Ascending aorta (tissue), 2 donors: ENCODE results near the gene CACNA1G. TPM values are rescaled to one million over a fixed set of nuclear protein-coding genes. Genes with fewer than 3 reads are reported as not detected.

Source experiments
- DNase-seq, 2 donors: peaks; one replicate each; pipeline ENCODE4 v3.0.0-alpha.2; 2019; ENCODE audit warnings: low spot score in 2 of 2
- H3K27ac ChIP-seq, 2 donors: fragments of 200-600 bp; sonication (generic); one replicate each; pipeline ENCODE4 v1.5.1; 2016 to 2017; ENCODE audit warnings: mild to moderate bottlenecking in 1 of 2
- H3K27me3 ChIP-seq: fragments of 200-600 bp; sonication (generic); one replicate; pipeline ENCODE4 v1.5.1; 2017
- H3K36me3 ChIP-seq, 2 donors: fragments of 200-600 bp; sonication (generic); one replicate each; pipeline ENCODE4 v1.5.1; 2016
- H3K4me1 ChIP-seq, 2 donors: fragments of 200-600 bp; sonication (generic); one replicate each; pipeline ENCODE4 v1.5.1; 2016 to 2017; ENCODE audit warnings: mild to moderate bottlenecking in 1 of 2
- H3K4me3 ChIP-seq, 2 donors: fragments of 200-600 bp; sonication (generic); one replicate each; pipeline ENCODE4 v1.5.1; 2016 to 2017; ENCODE audit warnings: mild to moderate bottlenecking in 1 of 2
- H3K9me3 ChIP-seq, 2 donors: fragments of 200-600 bp; sonication (generic); one replicate each; pipeline ENCODE4 v1.5.1; 2016
- CTCF ChIP-seq, 3 experiments: fragments of 200-600 bp in 2 of 3; fragments of 450-650 bp in 1 of 3; sonication (generic) in 2 of 3; IDR thresholded peaks; one replicate each; pipeline ENCODE4 v1.5.1; 2016 to 2019; ENCODE audit warnings: antibody characterized with exemption in 3 of 3, mild to moderate bottlenecking in 1 of 3, moderate library complexity in 1 of 3
- intact Hi-C: fragments of 100-400 bp; cut with DNase I; formaldehyde crosslinking; loops from one replicate; pipeline ENCODE4 v1.15.1; 2023
- total RNA-seq: library from RNA; depleted of rRNA; stranded (reverse); fragments of >200 nt; gene quantifications from one replicate; pipeline ENCODE4 v1.1.0, GENCODE V29; 2016

Gene CACNA1G
- total RNA-seq, 1 donor from 2014 or later, result 1.2 TPM

GRCh38 chr17:50634224-50634914, 73.9 kb downstream of the CACNA1G start, which contains the start of gene ABCC3:
TSS of gene ABCC3 (plus strand) at chr17:50634881. CDS start at chr17:50634937, 56 bp downstream.
- H3K27me3 ChIP-seq, result no peaks in the 10 kb centered on the region
- intact Hi-C loops, result loop anchor here (5.0 kb wide), 1 partner anchor 72 kb away; the partner anchor contains the start of gene CACNA1G

DNA sequence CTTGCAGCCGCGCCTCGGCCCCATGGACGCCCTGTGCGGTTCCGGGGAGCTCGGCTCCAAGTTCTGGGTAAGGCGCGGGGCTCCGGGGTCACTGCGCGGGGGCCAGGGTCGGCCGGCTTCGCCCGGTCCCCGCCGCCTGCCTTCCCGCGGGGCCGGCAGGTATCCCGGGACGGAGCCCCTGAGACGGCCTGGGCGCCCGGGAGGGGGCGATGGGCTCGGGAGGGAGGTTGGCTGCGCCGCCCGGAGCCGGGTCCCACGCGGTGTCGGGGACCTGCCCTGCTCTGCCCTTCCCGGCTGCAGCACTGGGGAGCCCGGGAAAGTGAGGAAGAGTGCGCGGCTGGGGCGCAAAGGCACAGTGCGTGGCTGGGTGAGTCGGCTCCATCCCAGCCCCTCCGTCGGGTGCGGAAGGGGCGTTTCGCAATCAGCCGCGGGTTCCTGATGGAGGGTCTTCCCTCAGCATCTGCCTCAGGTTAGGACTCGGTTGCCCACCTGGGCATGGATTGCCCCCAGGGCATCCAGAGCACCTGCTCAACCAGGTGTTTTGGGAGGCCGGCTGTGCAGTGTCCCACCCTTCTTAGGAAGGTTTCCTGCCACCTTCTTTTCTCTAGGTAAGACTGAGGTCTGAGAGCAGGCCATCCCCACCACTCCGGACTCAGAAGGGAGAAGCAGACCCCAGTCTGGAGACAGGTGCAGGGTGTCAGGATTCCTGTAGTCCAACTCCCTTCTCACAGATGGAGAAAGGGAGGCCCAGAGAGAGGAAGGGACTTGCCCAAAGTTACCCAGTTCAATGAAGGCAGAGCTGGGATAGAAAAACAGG, 74.6 kb downstream of the CACNA1G start:
- Histone ChIP-seq H3K4me1 (peaks cover 19 to 32% of the 10 kb centered on the region in 2 donors), H3K27me3 (no peaks in the 10 kb centered on the region), H3K36me3 (no peaks in the 10 kb centered on the region), H3K9me3 (no peaks in the 10 kb centered on the region), H3K27ac (peak overlapping the region in 1 of 2 donors; percentile 24), H3K4me3 (peak overlapping the region; percentile 63 to 79)
- no peak for TF ChIP-seq CTCF (IDR thresholded peaks at IDR 0.05)
- DNase-seq, result no peak
- intact Hi-C loops, result loop anchor here (5.0 kb wide), 1 partner anchor 73 kb away; the partner anchor contains the start of gene CACNA1G

More at GRCh38 chr17:50634224-50634914, 73.9 kb downstream of the CACNA1G start, which contains the start of gene ABCC3:
- DNase-seq, result peak in 1 of 2 donors; percentile 78
- no peaks in the 10 kb centered on the region for H3K9me3 ChIP-seq
- H3K4me1 ChIP-seq, result peaks cover 13 to 25% of the 10 kb centered on the region in 2 donors
- no peak for TF ChIP-seq CTCF (IDR thresholded peaks at IDR 0.05)
- H3K4me3 ChIP-seq, result peak within 1 kb of the TSS; percentile 63 to 79
- H3K27ac ChIP-seq, result peak within 1 kb of the TSS in 1 of 2 donors; percentile 24
- H3K36me3 ChIP-seq, result no peaks in the 10 kb centered on the region

DNA sequence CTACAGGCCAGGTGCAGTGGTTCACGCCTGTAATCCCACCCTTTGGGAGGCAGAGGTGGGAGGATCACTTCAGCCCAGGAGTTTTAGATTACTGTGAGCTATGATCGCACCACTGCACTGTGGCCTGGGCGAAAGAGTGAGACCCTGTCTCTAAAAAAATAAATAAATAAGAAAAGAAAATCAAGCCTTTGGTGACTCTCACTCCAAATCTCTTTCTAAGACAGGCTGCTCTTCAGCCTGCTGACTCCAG, 75.1 kb downstream of the CACNA1G start:
- no peak overlapping the region for H3K27ac ChIP-seq
- TF ChIP-seq CTCF (IDR thresholded peaks at IDR 0.05), result no peak
- DNase-seq, result no peak
- H3K27me3 ChIP-seq, result no peaks in the 10 kb centered on the region
- no peaks in the 10 kb centered on the region for H3K36me3 ChIP-seq
- peaks cover 23 to 38% of the 10 kb centered on the region in 2 donors for H3K4me1 ChIP-seq
- intact Hi-C loops, result no loop called here
- peak overlapping the region; percentile 63 to 79 for H3K4me3 ChIP-seq
- no peaks in the 10 kb centered on the region for H3K9me3 ChIP-seq

- Histone ChIP-seq H3K36me3 (no peaks in the 10 kb centered on the region), H3K4me1 (peaks cover 21 to 43% of the 10 kb centered on the region in 2 donors), H3K27ac (no peak overlapping the region), H3K9me3 (no peaks in the 10 kb centered on the region), H3K4me3 (peak overlapping the region; percentile 63 to 79), H3K27me3 (no peaks in the 10 kb centered on the region)
- TF ChIP-seq CTCF (IDR thresholded peaks at IDR 0.05), result no peak
- intact Hi-C loops, result no loop called here
- no peak for DNase-seq
Measured at GRCh38 chr17:50635982-50636803, 75.7 kb downstream of the CACNA1G start.

DNA sequence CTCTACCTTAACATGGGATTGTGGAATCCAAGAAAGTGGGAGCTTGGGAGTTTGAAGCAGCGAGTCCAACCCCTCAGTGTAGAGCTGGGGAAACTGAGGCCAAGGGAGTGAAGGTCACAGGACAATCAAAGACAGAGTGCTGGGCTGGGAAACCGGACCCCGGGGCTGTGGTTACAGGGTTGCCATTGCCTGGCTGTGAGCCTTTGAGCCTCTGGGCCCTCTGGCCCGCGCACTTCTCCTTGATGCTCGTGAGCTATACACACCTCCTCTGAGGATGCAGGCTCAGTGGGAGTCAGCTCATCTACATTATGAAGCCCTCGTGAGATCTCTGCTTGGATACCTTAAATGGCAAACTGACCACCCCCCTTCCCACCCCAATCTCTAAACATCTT, 76.3 kb downstream of the CACNA1G start:
- H3K9me3 ChIP-seq, result no peaks in the 10 kb centered on the region
- H3K4me3 ChIP-seq, result no peak overlapping the region
- no peak for DNase-seq
- no peak for TF ChIP-seq CTCF (IDR thresholded peaks at IDR 0.05)
- H3K36me3 ChIP-seq, result no peaks in the 10 kb centered on the region
- peak overlapping the region in 1 of 2 donors; percentile 65 for H3K27ac ChIP-seq
- no peaks in the 10 kb centered on the region for H3K27me3 ChIP-seq
- intact Hi-C loops, result no loop called here
- H3K4me1 ChIP-seq, result peaks cover 16 to 45% of the 10 kb centered on the region in 2 donors
